LNCAP (cell line): ENCODE measurements around the gene COX6A2.

ENCODE experiments used
- TF ChIP-seq, protein P1 (sequence below): fragments of 450-650 bp; IDR thresholded peaks from 2 replicates; pipeline ENCODE4 v1.5.1; 2017; ENCODE audit warnings: mild to moderate bottlenecking

Gene COX6A2

DNA sequence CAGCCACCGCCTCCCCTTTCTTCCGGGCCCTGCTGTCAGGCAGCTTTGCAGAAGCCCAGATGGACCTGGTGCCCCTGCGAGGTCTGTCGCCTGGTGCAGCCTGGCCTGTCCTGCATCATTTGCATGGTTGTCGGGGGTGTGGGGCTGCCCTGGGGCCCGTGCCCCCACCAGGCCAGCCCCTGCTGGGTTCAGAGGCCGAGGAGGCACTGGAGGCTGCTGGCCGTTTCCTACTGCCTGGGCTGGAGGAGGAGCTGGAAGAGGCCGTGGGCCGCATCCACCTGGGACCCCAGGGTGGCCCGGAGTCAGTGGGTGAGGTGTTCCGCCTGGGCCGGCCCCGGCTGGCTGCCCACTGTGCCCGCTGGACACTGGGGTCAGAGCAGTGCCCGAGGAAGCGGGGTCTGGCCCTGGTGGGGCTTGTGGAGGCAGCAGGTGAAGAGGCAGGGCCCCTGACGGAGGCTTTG lies 38.3 kb upstream of the COX6A2 start:
- TF ChIP-seq, protein P1, sequence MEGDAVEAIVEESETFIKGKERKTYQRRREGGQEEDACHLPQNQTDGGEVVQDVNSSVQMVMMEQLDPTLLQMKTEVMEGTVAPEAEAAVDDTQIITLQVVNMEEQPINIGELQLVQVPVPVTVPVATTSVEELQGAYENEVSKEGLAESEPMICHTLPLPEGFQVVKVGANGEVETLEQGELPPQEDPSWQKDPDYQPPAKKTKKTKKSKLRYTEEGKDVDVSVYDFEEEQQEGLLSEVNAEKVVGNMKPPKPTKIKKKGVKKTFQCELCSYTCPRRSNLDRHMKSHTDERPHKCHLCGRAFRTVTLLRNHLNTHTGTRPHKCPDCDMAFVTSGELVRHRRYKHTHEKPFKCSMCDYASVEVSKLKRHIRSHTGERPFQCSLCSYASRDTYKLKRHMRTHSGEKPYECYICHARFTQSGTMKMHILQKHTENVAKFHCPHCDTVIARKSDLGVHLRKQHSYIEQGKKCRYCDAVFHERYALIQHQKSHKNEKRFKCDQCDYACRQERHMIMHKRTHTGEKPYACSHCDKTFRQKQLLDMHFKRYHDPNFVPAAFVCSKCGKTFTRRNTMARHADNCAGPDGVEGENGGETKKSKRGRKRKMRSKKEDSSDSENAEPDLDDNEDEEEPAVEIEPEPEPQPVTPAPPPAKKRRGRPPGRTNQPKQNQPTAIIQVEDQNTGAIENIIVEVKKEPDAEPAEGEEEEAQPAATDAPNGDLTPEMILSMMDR, result no peak

DNA sequence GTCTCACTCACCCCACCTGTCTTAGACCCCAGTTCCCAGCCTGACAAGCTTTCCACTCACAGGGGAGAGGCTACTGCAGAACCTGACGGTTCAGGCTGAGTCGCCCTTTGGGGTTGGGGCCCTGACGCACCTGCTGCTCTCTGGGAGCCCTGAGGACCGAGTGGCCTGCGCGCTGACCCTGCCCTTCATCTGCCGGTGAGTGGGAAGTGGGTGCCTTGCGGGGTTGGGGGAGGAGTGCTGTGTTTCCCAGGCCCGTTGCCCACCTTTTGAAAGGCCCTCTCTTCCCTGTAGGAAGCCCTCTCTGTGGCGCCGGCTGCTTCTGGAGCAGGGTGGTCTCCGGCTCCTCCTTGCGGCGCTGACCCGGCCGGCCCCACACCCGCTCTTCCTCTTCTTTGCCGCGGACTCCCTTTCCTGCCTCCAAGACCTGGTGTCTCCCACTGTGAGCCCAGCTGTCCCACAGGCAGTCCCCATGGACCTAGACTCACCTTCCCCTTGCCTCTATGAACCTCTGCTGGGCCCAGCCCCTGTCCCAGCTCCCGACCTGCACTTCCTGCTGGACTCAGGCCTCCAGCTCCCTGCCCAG lies 37.7 kb upstream of the COX6A2 start:
- TF ChIP-seq, protein P1, result no peak

DNA sequence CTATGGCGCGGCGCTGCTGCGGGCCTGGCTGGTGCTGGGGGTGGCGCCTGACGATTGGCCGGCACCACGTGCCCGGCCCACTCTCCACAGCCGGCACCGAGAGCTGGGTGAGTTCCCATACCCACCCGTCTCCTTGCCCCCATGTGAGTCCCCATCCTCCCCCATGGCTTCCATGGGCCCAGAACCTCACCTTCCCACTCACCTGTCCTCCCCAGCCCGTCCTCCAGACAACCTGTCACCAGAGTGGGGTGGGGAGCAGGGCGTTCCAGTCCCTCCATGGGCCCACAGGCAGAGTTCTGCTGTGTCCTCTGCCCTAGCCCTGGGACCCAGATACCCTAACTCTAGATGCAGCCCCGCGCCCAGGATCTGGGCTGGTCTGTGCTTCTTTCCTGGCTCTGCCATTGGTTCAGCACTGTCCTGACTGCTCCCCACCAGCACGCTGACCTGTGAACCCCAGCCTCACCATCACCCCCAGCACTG lies 36.7 kb upstream of the COX6A2 start:
- TF ChIP-seq, protein P1, result no peak

DNA sequence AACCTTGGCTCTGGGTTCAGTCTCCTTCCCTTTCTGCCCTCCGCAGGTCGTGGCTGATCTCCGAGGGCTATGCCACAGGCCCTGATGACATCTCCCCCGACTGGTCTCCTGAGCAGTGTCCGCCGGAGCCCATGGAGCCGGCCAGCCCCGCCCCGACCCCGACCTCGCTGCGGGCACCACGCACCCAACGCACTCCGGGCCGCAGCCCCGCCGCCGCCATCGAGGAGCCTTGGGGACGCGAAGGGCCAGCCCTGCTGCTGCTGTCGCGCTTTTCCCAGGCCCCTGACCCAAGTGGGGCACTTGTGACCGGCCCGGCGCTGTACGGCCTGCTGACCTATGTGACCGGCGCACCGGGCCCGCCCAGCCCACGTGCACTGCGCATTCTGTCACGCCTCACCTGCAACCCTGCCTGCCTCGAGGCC lies 36.2 kb upstream of the COX6A2 start:
- TF ChIP-seq, protein P1, result no peak

DNA sequence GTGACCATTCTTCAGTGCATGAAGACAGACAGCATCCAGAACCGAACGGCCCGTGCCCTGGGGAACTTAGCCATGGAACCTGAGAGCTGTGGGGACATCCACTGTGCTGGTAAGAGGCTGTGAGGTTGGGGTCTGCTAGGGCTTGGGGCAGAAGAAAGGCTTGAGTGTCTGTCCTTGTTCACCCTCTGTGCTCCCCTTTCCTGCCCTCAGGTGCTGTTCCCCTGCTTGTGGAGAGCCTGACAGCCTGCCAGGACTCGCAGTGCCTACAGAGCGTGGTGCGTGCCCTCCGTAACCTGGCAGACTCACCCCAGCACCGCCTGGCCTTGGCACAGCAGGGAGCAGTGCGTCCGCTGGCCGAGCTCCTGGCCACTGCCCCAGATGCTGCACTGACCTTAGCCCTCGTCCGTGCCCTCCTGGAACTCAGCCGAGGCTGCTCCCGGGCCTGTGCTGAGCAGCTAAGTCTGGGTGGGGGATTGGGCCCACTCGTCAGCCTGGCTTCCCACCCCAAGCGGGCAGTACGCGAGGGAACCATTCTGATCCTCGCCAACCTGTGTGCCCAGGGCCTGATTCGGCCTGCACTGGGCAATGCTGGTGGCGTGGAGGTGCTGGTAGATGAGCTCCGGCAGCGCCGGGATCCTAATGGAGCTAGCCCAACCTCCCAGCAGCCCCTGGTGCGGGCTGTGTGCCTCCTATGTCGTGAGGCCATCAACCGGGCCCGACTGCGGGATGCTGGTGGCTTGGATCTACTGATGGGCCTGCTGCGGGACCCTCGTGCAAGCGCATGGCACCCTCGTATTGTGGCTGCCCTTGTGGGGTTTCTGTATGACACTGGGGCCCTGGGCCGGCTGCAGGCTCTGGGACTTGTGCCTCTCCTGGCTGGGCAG lies 34.0 kb upstream of the COX6A2 start:
- TF ChIP-seq, protein P1, result no peak

DNA sequence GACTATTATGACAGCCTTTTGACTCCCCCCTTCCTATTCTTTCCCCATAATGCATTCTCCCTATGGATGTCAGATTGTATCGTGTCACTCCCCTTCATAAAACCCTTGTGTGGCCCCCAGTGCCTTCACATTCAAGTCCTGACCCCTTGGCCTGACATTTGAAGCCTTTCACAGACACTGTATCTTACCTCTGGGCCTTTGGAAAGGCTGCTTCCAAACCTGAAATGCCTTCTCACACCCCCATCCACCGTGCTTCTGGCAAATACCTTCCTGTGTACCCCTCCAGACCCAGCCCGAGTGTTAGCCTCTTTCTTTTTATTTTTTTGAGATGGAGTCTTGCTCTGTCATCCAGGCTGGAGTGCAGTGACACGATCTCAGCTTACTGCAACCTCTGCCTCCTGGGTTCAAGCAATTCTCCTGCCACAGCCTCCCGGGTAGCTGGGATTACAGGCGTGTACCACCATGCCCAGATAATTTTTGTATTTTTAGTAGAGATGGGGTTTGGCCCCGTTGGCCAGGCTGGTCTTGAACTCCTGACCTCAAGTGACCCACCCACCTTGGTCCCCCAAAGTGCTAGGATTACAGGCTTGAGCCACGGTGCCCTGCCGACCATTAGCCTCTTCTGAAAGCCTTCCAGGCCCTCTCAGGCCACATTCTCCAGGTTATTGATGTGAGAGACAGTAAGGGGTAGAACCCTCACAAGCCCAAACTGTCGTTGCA lies 33.2 kb upstream of the COX6A2 start:
- TF ChIP-seq, protein P1, result no peak

DNA sequence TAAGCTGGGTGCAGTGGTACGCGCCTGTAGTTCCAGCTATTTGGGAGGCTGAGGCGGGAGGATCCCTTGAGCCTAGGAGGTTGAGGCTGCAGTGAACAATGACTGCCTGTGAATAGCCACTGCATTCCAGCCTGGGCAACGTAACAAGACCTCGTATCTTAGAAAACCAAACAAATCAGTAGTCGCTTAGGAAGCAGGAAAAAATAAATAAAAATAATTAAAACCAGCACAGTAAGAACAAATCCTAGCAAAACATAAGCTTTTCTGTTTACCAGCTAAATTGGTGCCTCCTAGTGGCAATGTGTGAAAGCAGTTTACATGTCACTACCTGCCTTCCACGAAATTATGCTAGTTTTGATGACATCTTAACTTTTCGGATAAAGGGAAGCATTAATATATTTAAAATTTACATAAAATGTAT lies 32.4 kb upstream of the COX6A2 start:
- TF ChIP-seq, protein P1, result peak; percentile 78
